HG03457 (cell line): ENCODE data around the gene TRAT1.
"Not testable (repeated sequence)": the region's sequence is repeated elsewhere in the genome, so short reads cannot be mapped to it uniquely, and the experiment has no call there.

Experiments
- ATAC-seq: cut with Tn5 transposase; IDR thresholded peaks from one replicate; pipeline ENCODE4 v1.9.1; 2021; ENCODE audit warnings: moderate number of reproducible peaks; ENCODE audit not compliant: unreplicated experiment

Gene TRAT1

DNA sequence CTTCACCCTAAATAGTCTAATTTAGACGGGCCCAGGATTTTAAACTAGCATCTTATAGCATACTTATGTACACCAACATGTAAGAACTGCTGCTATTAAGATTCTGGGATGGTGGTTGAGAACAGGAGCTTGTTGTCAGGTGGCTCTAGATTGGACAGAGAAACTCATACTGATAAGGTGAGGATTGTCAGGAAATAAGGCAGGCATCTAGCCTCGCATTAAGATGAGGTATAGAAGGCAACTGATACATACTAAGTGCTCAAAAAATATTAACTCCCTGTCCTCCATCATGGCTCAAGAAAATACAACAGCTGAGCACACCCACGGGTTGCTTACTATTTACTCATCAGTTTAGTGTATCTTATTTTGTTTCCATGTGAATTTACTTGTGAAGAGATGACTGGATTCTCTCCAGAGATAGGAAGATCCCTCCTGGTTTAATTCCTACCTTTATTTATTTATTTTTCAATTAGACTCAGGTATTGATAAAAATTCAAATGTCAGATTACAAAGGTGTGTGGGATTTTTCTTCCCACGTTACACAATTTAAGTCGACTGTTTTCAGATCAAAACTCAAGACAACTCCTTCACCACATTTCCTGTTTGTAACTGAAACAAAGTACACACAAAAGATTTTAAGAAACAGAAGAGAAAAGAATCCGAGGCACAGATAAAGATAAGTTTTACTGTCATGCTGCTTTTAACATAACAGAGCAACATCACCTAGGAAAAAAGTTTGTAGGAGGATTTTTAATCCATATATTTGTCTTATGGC lies at the start of gene TRAT1:
TRAT1 (plus strand) TSS at position 664 of the 775 bp plus-strand sequence. CDS start 142 bp downstream, outside the sequence.
- ATAC-seq: no peak

GRCh38 chr3:108775649-108776048 lies 46.9 kb upstream of the TRAT1 start:
- ATAC-seq: no peak

DNA sequence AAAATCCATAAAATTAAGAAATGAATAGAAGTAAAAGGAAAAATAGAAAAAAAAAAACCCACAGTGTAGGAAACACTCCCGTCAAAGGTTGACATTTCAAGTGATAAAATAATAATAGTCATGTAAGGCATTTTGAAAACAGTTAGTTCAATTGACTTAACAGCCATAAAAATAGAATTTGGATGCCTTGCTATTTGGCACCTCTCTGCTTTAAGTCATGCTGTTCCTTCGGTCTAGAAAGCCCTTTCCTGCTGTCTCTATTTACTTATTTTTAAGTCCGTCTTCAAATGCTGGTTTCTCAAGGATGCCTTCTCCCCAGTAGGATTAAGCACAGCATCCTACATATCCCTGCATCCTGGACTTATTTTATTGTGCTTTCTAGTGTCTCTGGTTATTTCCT lies 43.1 kb upstream of the TRAT1 start:
- no peak for ATAC-seq

DNA sequence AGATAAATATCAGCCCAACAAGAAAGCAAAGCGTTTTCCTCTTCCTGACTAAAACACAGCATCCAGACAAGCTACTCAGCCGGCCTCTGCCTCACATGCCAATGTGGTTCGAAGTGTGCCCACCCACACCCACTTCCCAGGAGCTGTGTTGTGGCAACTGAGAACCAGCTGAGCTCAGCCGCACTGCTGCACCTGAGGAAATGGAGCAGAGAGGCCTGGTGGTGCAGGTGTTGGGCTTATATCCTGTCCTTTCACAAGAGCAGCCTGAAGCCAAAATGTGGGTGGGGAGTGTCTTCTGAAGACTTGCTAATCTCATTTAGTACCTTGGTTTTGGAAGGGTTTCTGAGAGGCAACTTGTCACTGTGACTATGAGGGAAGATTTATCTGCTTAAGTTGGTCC lies 42.4 kb upstream of the TRAT1 start:
- ATAC-seq: no peak

DNA sequence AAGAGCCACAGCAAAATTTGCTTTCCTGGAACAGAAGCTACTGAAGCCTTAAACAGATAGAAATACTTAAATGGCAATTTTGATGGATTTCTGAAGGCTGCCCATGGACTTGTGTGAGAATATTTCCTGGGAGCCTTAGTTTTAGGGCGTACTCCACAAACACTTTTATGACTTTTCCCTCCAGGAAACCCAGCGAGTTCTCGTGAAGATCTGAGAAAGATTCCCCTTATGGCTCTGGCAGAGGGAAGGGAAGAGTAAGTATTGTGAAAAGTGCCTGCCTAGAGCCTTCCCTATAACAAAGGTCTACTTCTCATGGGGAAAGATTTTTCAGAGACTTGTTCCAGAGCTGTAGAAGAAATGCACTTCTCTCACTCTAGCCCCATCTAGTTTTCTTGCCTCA lies 31.1 kb upstream of the TRAT1 start:
- no peak for ATAC-seq

GRCh38 chr3:108804437-108804836 lies 18.1 kb upstream of the TRAT1 start:
- ATAC-seq: no peak

DNA sequence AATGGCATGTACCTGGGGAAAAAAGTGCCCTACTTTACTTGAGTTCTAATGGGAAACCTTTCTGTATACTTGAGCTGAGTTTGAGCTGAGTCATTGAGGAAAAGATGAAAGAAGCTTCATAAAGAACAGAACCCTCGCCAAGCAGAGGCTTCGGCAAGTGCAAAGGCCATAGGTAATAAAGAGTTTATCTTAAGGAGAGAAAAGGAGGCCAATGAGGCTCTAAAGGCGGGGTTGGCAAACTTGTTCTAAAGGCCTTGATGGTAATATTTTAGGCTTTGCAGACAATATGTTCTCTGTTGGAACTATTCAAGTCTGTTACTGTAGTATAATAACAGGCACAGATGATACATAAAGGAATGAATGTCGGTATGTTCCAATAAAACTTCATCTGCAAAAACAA lies 17.6 kb upstream of the TRAT1 start:
- no peak for ATAC-seq

GRCh38 chr3:108806316-108806715 lies 16.3 kb upstream of the TRAT1 start:
- no peak for ATAC-seq

- ATAC-seq: no peak
These were observed 4.2 kb upstream of the TRAT1 start for GRCh38 chr3:108818404-108818803.

GRCh38 chr3:108820586-108820985 lies 2.0 kb upstream of the TRAT1 start:
- ATAC-seq: no peak

GRCh38 chr3:108823227-108823626 lies 641 bp downstream of the TRAT1 start:
- no peak for ATAC-seq

DNA sequence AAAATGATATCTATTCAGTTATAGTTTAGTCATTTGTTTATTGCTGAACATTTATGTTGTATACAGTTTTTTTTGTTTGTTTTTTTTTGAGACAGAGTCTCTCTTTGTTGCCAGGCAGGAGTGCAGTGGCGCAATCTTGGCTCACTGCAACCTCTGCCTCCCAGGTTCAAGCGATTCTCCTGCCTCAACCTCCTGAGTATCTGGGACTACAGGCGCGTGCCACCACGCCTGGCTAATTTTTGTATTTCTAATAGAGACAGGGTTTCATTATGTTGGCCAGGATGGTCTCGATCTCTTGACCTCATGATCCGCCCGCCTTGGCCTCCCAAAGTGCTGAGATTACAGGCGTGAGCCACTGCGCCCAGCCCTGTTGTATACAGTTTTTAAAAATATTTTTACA lies 1.2 kb downstream of the TRAT1 start:
- ATAC-seq: not testable (repeated sequence)

DNA sequence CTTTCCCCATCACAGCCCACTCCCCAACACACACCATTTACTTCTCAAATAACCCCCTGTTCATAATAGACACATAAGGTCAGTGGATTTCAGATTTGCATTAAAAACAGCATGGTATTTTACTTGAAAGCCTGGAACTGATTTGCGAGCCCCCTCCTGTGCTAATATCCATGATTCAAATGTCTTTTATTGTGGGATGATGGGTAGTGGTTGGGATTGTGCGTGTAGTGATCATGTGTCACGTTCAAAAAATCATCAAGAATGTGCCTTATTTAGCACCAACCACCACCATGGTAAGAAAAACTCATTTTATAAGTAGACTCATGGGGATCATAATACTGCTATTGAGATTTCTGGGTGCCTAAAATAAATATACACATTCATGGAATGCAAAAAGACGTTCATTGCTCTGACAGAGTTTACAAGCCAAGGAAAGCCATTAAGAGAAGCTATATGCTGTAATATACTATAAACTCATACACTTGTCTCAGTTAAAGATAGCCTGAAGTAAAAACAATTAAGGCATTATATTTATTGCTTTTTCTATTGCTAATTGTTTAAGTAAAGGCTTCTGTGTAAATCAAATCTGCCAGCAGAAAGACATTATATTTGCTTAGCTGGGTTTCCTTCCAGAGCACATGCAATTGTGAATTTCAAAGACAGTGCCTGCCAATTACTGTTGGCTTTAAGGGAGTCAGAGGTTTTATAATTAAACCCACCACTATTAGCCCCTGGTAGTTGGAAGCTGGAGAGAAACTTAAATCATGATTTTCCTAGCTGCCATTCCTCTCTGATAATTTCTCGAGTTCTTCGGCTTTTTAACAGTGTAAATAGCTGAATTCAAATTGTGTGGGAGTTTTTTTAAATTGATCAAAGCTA lies 4.0 kb downstream of the TRAT1 start:
- ATAC-seq: no peak

GRCh38 chr3:108830381-108830780 lies 7.8 kb downstream of the TRAT1 start:
- no peak for ATAC-seq

- ATAC-seq: no peak
These were observed 8.5 kb downstream of the TRAT1 start for GRCh38 chr3:108830991-108831614.

- ATAC-seq: no peak
These were observed 11.0 kb downstream of the TRAT1 start for GRCh38 chr3:108833611-108834010.

- no peak for ATAC-seq
These were observed 12.0 kb downstream of the TRAT1 start for GRCh38 chr3:108834551-108834950.

DNA sequence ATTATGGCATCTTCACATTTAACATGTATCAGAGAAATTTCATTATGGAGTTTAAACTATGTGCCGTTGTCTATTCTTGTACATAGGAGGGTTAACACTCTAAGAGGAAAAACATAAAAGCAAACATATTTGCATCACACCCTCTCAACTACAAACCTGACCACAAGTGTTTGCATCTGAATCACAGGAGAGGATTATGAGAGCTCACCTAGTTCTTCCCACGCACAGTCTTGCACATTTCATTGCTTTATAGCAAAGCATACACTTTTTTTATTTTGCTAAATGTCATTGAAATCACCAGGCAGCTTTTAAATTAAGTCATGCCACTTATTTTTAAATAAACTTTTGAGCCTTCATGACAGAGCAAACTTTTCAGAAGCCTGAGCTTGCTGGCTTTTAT lies 12.5 kb downstream of the TRAT1 start:
- ATAC-seq: no peak

DNA sequence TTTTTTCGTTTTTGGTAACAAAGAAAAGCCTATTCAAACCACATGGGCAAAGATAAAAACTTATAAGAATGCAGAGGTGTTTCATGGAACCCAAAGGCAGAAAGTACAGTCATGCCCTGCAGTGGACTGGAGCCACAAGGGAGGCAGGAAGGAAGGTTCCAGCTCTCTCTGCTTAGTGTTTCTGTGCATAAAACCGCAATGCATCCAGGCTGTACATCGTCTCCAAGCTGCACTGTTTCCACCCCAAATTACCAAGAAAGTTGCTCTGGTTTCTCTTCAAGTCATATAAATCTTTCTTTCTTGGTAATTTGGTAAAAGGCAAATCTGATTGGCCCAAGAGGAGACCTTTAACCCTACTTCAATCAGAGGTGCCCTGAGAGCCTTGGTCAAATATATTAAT lies 15.8 kb downstream of the TRAT1 start:
- no peak for ATAC-seq

GRCh38 chr3:108845709-108846293 lies 23.2 kb downstream of the TRAT1 start:
- ATAC-seq: no peak

- ATAC-seq: no peak
These were observed 24.6 kb downstream of the TRAT1 start for GRCh38 chr3:108847187-108847586.
